Thyroid gland (tissue), 4 donors: ENCODE results near the gene SLITRK5.

Source experiments
- CTCF ChIP-seq, 6 experiments: fragments of 200-600 bp in 3 of 6; fragments of 450-650 bp in 3 of 6; sonication (generic) in 3 of 6; IDR thresholded peaks; one replicate each; pipeline ENCODE4 v1.5.1; 2016 to 2019; ENCODE audit warnings: antibody characterized with exemption in 6 of 6, mild to moderate bottlenecking in 2 of 6, inconsistent platforms in 1 of 6, moderate library complexity in 1 of 6
- POLR2A ChIP-seq, 2 donors: fragments of 450-650 bp; IDR thresholded peaks; one replicate each; pipeline ENCODE4 v1.6.1; 2017; ENCODE audit warnings: antibody characterized with exemption in 2 of 2, mild to moderate bottlenecking in 2 of 2, moderate library complexity in 1 of 2

- TF ChIP-seq POLR2A (IDR thresholded peaks at IDR 0.05), result no peak
- TF ChIP-seq CTCF (IDR thresholded peaks at IDR 0.05), result no peak
Observed at GRCh38 chr13:87696458-87696857, 25.3 kb downstream of the SLITRK5 start.
